NCI-H1048 (cell line): ENCODE data around the gene GIT1.

ENCODE experiments used
- DNase-seq: peaks from one replicate; lab custom pipeline; 2025; lab: John Stamatoyannopoulos, UW

Gene GIT1

GRCh38 chr17:29589524-29590410 lies at the start of gene GIT1:
Gene GIT1, minus strand, starts transcription at chr17:29589648. Its CDS starts 270 bp downstream, at chr17:29589378.
- DNase-seq, result peak; percentile 57

- DNase-seq, result no peak
Observed at GRCh38 chr17:29633886-29634285, 44.4 kb upstream of the GIT1 start.

GRCh38 chr17:29630630-29631193 lies 41.3 kb upstream of the GIT1 start:
- no peak for DNase-seq

GRCh38 chr17:29629839-29630238 lies 40.4 kb upstream of the GIT1 start:
- no peak for DNase-seq

GRCh38 chr17:29628644-29629043 lies 39.2 kb upstream of the GIT1 start:
- no peak for DNase-seq

GRCh38 chr17:29627951-29628350 lies 38.5 kb upstream of the GIT1 start:
- no peak for DNase-seq

GRCh38 chr17:29625037-29625750 lies 35.7 kb upstream of the GIT1 start:
- no peak for DNase-seq

- DNase-seq, result no peak
Observed at GRCh38 chr17:29624586-29624985, 35.1 kb upstream of the GIT1 start.

GRCh38 chr17:29623283-29623647 lies 33.8 kb upstream of the GIT1 start:
- no peak for DNase-seq

GRCh38 chr17:29622337-29623282 lies 33.2 kb upstream of the GIT1 start, which contains the start of gene CORO6:
Gene CORO6, minus strand, starts transcription at chr17:29622912. Its CDS starts 1,491 bp downstream, at chr17:29621421.
- no peak for DNase-seq

GRCh38 chr17:29621751-29622194 lies 32.3 kb upstream of the GIT1 start:
- no peak for DNase-seq

- no peak for DNase-seq
Observed at GRCh38 chr17:29620779-29621500, 31.5 kb upstream of the GIT1 start.

- no peak for DNase-seq
Observed at GRCh38 chr17:29620271-29620670, 30.8 kb upstream of the GIT1 start.

GRCh38 chr17:29619251-29619650 lies 29.8 kb upstream of the GIT1 start:
- DNase-seq, result no peak

GRCh38 chr17:29618272-29619065 lies 29.0 kb upstream of the GIT1 start:
- DNase-seq, result no peak

- DNase-seq, result peak; percentile 34
Observed at GRCh38 chr17:29617481-29618271, 28.2 kb upstream of the GIT1 start.

GRCh38 chr17:29617125-29617480 lies 27.7 kb upstream of the GIT1 start:
- peak; percentile 64 for DNase-seq

GRCh38 chr17:29616300-29617048 lies 27.0 kb upstream of the GIT1 start:
- DNase-seq, result no peak
